GM19395 (cell line): Measurements from ENCODE around the gene MRPL54.

ENCODE experiments used
- ATAC-seq: cut with Tn5 transposase; IDR thresholded peaks from one replicate; pipeline ENCODE4 v1.9.1; 2021; ENCODE audit warnings: mild to moderate bottlenecking, moderate library complexity; ENCODE audit not compliant: unreplicated experiment

The MRPL54 gene

DNA sequence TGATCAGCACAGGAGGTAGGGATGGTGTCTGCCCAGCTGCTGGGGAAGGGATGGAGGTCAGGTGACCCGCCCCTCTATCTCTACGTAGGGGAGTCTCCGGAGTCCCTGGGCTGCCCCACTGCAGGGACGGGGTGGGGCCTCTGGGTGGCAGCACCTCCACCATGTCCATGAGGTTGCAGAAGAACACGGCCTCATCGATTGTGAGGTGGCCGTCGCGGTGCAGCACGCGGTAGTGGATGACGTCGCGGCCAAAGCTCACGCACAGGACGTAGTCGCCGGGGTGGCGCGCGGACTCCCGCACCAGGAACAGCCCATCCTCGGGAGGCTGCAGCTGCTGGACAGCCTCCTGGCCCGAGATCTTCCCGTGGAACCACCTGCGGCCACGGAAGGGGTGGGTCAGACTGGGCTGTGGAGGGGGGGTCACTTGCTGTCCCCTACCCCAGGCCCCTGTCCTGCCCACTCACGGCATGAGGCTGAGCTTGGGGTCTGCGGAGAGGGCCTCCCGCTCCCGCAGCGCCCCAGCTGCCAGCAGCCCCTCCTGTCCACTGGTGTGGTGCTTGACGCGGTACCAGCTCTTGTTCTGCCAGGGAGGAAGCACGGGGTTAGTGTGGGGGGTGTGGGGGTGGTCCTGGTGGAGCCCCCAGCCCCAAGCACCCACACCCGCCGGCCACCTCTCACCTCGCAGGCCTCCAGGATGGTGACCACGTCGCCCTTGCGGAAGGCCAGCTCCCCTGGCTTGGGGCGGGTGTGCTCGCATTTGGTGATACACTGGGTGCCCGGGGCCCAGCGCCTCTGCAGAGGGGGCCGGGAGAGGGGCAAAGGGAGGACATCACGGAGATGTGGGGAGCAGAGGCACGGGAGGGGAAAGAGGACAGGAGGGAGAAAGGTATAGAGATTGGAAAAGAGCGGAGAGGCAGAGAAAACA, 21.4 kb downstream of the MRPL54 start:
- ATAC-seq = no peak

- ATAC-seq = no peak
Observed at GRCh38 chr19:3784607-3785450, 22.3 kb downstream of the MRPL54 start.

GRCh38 chr19:3785451-3785937, 23.0 kb downstream of the MRPL54 start:
- no peak for ATAC-seq

GRCh38 chr19:3785938-3786824, 23.7 kb downstream of the MRPL54 start, which contains the start of gene MATK:
MATK (minus strand) TSS chr19:3786381; CDS start chr19:3785135, 1,246 bp downstream.
- no peak for ATAC-seq

DNA sequence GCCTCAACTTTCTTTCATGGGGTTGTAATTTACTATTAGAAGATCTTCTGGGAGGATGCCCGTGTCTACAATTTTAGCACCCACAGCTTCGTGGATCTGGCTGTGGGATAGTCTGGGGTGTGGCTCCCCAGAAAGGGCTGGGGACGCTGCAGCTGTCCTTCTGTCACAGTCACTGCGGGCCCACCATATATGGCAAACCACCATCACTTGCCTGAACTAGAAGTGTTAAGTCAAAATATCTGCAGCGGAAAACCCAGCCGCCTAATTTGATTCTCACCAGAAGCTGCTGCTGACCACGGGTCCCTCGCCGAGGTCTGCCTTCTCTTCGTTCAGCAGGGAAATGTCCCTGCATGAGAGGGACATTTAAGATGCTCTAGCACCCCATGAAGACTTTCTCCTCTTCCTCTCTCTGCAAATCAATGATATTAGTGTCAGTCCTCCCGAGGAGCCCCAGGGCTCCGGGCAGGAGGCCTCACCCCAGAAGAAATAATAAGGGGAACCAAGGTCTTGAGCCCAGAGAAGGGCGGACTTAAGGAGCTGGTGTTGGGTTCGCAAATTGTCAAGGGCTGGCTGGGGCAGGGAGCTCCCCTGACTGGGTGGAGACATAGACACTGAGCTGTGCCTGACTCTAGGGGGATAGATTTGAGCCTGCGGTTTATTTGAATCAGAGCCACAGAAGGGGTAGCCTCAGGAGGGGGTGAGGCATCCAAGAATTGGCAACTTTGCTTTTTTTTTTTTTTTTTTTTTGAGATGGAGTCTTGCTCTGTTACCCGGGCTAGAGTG, 26.7 kb downstream of the MRPL54 start:
- ATAC-seq = no peak

GRCh38 chr19:3790209-3790734, 27.8 kb downstream of the MRPL54 start:
- ATAC-seq = no peak

DNA sequence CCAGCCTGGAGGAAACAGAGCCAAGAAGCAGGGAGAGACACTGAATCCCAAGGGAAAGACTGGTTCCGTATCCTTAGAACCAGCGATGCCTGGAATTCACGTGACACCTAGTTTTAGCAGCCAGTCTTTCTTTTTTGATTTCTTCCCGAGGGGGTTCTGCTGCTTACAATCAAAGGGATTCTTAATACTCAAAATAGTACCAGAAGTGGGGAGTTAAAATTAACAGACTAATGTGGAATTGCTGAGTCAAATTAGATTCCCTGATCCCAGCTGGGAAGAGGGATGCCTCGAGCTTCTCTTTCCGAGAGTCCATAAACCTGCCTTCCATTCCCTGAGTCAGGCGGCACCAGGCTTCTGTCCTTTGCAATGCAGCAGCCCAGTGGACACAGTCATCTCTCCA, 28.5 kb downstream of the MRPL54 start:
- ATAC-seq = no peak

GRCh38 chr19:3792114-3792513, 29.6 kb downstream of the MRPL54 start:
- ATAC-seq = no peak

- ATAC-seq = no peak
Observed at GRCh38 chr19:3793799-3794198, 31.3 kb downstream of the MRPL54 start.

DNA sequence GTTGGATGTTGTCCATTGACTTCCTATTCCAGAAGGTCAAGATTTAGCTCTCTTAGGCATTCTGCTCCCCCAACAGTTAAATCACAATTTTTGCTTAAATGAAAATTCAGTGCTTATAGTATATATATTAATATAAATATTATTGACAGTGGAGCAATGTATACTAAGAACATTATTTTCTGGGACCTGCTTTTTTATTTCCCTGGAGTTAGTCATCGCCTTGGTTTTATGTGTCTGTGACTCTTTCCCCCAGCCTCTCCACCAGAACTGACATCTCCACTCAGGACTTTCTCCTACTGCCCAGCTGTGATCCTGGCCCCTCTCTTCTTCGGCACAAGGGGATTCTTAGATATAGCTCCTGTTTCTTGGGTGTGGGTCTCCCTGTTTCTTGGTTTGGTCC, 33.9 kb downstream of the MRPL54 start:
- no peak for ATAC-seq

- no peak for ATAC-seq
Observed at GRCh38 chr19:3798137-3798536, 35.7 kb downstream of the MRPL54 start.

DNA sequence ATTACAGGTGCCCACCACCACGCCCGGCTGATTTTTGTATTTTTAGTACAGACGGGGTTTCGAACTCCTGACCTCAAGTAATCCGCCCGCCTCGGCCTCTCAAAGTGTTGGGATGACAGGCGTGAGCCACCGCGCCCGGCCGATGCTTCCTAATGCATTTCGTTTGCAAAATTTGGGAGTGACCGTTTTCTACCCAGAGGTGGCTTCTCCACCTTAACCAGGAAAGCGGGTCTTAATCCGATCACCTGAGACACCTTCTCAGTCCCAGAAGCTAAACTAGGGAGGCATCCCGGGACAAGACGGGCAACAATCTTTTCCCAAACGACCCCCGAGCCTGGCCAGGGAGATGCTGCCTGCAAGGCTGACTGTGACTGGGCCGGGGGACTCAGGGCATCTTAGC, 38.5 kb downstream of the MRPL54 start:
- ATAC-seq = no peak

DNA sequence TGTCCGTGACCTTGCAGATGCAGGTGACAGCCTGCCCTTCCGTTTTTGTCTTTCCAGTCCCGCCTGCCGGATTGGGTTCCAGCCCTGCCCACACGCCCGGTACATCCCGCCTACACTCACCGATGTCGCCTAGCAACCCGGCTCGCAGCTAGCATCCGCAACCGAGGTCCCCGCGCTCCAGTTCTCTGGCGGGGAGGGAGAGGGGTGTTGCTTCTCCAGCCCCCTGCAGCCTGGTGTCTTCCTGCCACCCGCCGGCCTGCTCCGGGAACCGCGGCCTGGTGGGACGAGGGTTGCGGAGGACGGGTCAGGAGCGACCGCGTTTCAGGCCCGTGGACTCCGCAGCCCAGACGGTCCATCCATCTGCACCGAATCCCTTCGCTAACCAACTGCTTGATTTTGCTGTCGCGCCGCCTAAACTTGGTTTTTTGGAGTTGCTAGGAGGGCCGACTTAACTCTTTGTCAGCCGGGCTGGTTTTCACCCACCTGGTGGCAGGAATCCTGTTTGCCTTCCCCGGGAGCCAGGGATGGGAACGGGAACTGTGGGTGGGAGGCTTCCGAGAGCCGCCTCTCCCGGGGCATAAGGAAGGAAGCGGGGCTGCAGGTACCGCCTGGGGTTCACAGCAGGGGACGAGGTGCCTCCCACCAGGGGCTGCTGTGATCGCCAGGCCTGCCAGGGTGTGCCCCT, 39.1 kb downstream of the MRPL54 start:
- ATAC-seq = no peak

DNA sequence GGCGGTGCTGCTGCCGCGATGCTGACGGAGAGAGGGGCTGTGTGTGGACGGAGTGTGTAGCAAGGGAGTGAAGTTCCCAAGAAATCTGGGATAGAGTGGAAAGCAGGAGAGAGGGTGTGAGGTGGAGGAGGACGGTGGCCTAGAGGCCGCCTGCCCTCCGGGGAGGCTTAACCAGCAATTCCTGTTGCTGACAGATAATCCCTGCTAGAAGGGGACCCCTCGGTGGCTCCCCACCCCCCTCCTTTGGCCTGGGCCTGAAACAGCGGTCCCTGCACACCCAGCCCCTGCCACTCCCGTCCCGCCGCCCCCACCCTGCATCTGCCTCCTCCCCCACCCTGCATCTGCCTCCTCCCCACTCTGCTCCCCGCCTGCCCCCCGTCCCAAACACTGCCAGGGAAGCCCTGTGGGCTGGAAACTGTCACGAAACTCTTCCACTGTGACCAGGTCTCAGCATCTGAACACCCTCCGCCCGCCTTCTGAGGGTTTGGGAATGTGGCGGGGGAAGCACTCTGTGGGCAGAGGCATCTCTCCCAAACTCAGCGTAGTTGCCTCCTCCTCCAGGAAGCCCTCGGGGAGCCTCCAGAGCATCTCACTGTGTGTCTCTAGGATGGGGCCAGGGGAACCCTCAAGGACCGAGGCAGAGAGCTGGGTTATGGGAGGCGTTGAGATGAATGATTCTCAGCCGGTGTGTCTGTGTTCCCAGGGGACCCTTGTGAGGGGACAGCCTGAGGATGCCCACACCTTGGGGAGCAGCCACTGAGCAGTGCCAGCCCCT, 40.8 kb downstream of the MRPL54 start:
- no peak for ATAC-seq

DNA sequence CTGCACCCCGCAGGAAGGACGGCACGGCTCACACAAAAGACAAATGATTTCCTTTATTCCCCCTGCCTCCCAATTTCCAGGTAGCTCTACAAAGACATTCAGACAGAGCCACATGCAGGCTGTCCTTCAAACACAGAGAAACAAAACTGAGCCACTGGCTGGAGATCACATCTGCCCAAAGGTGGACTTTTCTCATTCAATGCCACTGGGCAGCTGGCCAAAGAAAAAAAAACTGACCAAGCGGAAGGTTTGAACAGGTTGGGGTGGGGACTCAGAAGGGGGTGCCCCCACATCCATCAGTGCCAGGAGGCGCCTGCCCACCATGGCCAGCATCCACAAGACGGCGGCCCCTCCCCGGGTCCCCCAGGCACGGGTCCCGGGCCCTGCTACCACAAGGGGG, 41.5 kb downstream of the MRPL54 start:
- ATAC-seq = no peak

DNA sequence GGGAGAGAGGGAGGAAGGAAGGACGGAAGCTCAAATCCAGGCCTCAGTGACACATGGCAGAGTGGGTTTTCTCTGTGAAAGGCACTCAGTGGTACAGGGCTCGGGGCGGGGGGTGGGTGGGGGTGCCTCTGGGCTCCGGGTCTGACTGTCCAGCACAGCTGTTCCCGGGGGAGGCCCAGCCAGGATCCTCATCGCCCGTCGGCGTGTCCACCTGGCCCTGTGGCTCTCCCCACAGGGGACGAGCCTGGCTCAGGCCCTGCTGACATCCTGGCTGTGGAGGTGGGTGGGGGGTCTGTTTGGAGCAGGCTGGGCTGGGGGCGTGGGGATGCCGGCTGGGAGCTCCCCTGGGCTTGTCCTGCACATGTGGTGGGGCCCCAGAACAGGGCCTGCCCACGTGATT, 41.9 kb downstream of the MRPL54 start:
- no peak for ATAC-seq

DNA sequence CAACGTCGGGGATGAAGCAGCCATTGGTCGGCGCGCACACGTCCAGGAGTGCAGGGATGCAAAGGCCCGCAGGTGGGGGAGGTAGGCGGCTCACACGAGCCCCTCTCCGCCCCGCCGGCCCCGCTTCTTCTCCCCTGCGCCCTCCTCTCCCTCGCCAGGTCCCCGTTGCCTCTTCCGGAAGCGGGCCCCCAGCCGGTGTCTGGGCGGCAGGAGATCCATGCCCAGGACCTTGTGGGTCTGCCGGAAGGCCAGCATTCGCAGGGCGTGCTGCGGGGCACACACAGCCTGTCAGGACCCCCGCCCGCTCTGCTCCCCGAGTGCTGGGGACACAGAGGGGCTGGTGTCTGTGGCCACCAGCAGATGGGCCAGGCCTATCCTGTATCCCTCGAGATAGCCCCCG, 43.4 kb downstream of the MRPL54 start:
- no peak for ATAC-seq

- ATAC-seq = no peak
Observed at GRCh38 chr19:3807131-3807480, 44.6 kb downstream of the MRPL54 start.
